Measurements from ENCODE around the gene FOXP1. TPM values are rescaled to one million over a fixed set of nuclear protein-coding genes. Genes with fewer than 3 reads are reported as not detected.

Gene FOXP1
- total and polyA plus RNA-seq, 2 of the 8 experiments (the other 6 are each of a cell fraction or from before 2014, with no cell fraction given) = 13.9 to 25.4 TPM

GRCh38 chr3:71462586-71462985, 120.9 kb downstream of the FOXP1 start (continued):
- TF ChIP-seq EZH2 (IDR thresholded peaks at IDR 0.05; ENCODE audit: low read depth, low read length, severe bottlenecking) (no peak), SP4 (IDR thresholded peaks at IDR 0.05; ENCODE audit: low read length) (no peak), SAP30 (IDR thresholded peaks at IDR 0.05; ENCODE audit: insufficient read depth, insufficient replicate concordance, low read length) (no peak), GTF2F1 (IDR thresholded peaks at IDR 0.05; ENCODE audit: borderline replicate concordance, low read depth, low read length) (no peak), ZNF274 (IDR thresholded peaks at IDR 0.05; ENCODE audit: borderline replicate concordance, extremely low read depth, low read length) (no peak)

All from H1 (cell line).